ENCODE results near the gene DUS3L.

Gene DUS3L

DNA sequence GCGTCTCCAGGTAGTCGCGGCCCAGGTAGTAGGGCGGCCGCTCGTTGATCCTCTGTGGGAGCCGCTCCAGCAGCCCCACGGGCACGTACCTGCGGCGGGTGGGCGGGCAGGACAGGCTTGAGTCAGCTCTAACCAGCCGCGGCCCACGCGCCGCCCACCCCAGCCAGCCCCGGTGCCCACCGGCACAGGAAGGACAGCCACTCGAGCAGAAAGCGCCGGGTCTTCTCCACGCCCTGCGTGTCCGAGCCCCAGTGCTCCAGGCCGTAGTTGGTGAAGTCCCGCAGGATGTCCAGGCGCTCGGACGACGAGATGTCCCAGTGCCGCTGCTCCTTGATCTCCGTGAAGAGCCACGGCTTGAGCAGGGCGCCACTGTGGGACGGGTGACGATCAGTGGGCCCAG, 5.5 kb downstream of the DUS3L start:
- H2BK12ac ChIP-seq (ENCODE audit: low read length in 2 of 2), result no peak overlapping the region
- H3K36me3 ChIP-seq (ENCODE audit: control insufficient read depth in 1 of 2, insufficient read depth in 2 of 2, low read depth in 1 of 2, low read length in 2 of 2), result peaks cover 58 to 81% of the 10 kb centered on the region in 2 experiments
- no peak overlapping the region for H4K8ac ChIP-seq (ENCODE audit: low read length)
- no peak overlapping the region for H2BK5ac ChIP-seq (ENCODE audit: low read depth, low read length, poor library complexity, severe bottlenecking)
- no peak overlapping the region for H4K91ac ChIP-seq (ENCODE audit: low read length)
- H3K4me1 ChIP-seq (ENCODE audit: control insufficient read depth, insufficient read depth, low read depth, low read length), result peaks cover 11% of the 10 kb centered on the region
- no peak overlapping the region for H3K18ac ChIP-seq (ENCODE audit: low read depth in 1 of 2, low read length in 2 of 2)
- H2AFZ ChIP-seq (ENCODE audit: low read depth, low read length), result no peak overlapping the region
- H3K4ac ChIP-seq (ENCODE audit: low read depth in 1 of 2, low read length in 2 of 2), result no peak overlapping the region
- no peak overlapping the region for H3K9ac ChIP-seq (ENCODE audit: low read length)
- H3K27ac ChIP-seq (ENCODE audit: low read length, poor library complexity, severe bottlenecking), result no peak overlapping the region
- H3K4me2 ChIP-seq (ENCODE audit: low read length, poor library complexity, severe bottlenecking), result no peak overlapping the region
- H3K14ac ChIP-seq (ENCODE audit: low read length in 2 of 2), result no peak overlapping the region
- no peak overlapping the region for H3K23ac ChIP-seq (ENCODE audit: low read length in 2 of 2)
- no peak for DNase-seq
- peaks cover 43% of the 10 kb centered on the region for H3K79me1 ChIP-seq (replicated peaks; ENCODE audit: low read length, poor library complexity, severe bottlenecking)
- peak overlapping the region in 1 of 2 experiments; percentile 14 for H3K4me3 ChIP-seq (ENCODE audit: insufficient read depth in 1 of 2, low read depth in 1 of 2, low read length in 2 of 2)
- H3K27me3 ChIP-seq (ENCODE audit: control insufficient read depth in 1 of 2, insufficient read depth in 1 of 2, low read length in 2 of 2), result no peaks in the 10 kb centered on the region
- H2AK5ac ChIP-seq (ENCODE audit: low read length, severe bottlenecking), result no peak overlapping the region
- H3K9me3 ChIP-seq (ENCODE audit: control insufficient read depth, low read length), result no peaks in the 10 kb centered on the region
- no peak overlapping the region for H2BK15ac ChIP-seq (ENCODE audit: low read depth, poor library complexity, severe bottlenecking)
- 97% methylated on average over 37 of the region's 37 CpGs for WGBS
- no peak overlapping the region for H2BK120ac ChIP-seq (ENCODE audit: low read depth, low read length)

DNA sequence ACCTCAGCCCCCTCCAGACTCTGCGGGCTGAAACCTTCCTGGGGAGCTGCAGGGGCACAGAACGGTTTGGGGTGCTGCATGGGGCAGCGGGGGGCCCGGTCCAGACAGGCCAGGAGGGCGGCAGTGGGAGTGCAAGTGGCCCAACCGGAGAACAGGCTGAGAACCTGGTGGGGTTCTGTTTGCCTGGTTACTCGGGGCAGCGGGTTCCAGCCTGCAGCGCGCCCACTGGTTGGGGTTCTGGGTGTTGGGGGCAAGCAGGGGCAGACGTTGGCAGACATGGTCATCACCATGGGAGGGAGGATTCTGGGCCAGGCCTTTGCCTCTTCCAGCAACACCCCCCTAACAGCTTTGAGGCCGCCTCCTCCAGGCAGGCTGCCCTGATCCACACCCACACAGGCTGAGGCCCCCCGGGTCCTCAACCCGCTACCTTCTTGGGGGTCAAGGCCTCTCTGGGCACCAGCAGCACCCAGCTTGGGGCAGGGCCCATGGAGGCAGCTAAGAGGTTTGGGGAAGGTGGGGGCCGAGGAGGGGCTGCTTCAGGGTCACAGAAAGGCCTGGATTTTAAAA, 6.3 kb downstream of the DUS3L start, which contains the start of gene PRR22:
Gene PRR22 (minus strand): TSS at position 166 of the 567 bp plus-strand sequence. CDS start 86 bp downstream, at position 80.
- H4K8ac ChIP-seq (ENCODE audit: low read length), result no peak within 1 kb of the TSS
- no peaks in the 10 kb centered on the region for H3K27me3 ChIP-seq (ENCODE audit: control insufficient read depth in 1 of 2, insufficient read depth in 1 of 2, low read length in 2 of 2)
- no peak within 1 kb of the TSS for H2AK5ac ChIP-seq (ENCODE audit: low read length, severe bottlenecking)
- H2BK12ac ChIP-seq (ENCODE audit: low read length in 2 of 2), result no peak within 1 kb of the TSS
- no peak within 1 kb of the TSS for H2BK120ac ChIP-seq (ENCODE audit: low read depth, low read length)
- H2BK15ac ChIP-seq (ENCODE audit: low read depth, poor library complexity, severe bottlenecking), result no peak within 1 kb of the TSS
- no peak within 1 kb of the TSS for H3K4ac ChIP-seq (ENCODE audit: low read depth in 1 of 2, low read length in 2 of 2)
- no peaks in the 10 kb centered on the region for H3K9me3 ChIP-seq (ENCODE audit: control insufficient read depth, low read length)
- no peak for DNase-seq
- no peak within 1 kb of the TSS for H3K27ac ChIP-seq (ENCODE audit: low read length, poor library complexity, severe bottlenecking)
- H2AFZ ChIP-seq (ENCODE audit: low read depth, low read length), result no peak within 1 kb of the TSS
- no peak within 1 kb of the TSS for H3K9ac ChIP-seq (ENCODE audit: low read length)
- no peak within 1 kb of the TSS for H3K4me2 ChIP-seq (ENCODE audit: low read length, poor library complexity, severe bottlenecking)
- H4K91ac ChIP-seq (ENCODE audit: low read length), result no peak within 1 kb of the TSS
- H3K18ac ChIP-seq (ENCODE audit: low read depth in 1 of 2, low read length in 2 of 2), result no peak within 1 kb of the TSS
- peaks cover 4% of the 10 kb centered on the region for H3K4me1 ChIP-seq (ENCODE audit: control insufficient read depth, insufficient read depth, low read depth, low read length)
- no peak within 1 kb of the TSS for H3K14ac ChIP-seq (ENCODE audit: low read length in 2 of 2)
- H2BK5ac ChIP-seq (ENCODE audit: low read depth, low read length, poor library complexity, severe bottlenecking), result no peak within 1 kb of the TSS
- 95% methylated on average over 10 of the region's 15 CpGs for WGBS
- H3K23ac ChIP-seq (ENCODE audit: low read length in 2 of 2), result no peak within 1 kb of the TSS
- peak within 1 kb of the TSS in 1 of 2 experiments; percentile 14 for H3K4me3 ChIP-seq (ENCODE audit: insufficient read depth in 1 of 2, low read depth in 1 of 2, low read length in 2 of 2)
- peaks cover 36% of the 10 kb centered on the region for H3K79me1 ChIP-seq (replicated peaks; ENCODE audit: low read length, poor library complexity, severe bottlenecking)
- H3K36me3 ChIP-seq (ENCODE audit: control insufficient read depth in 1 of 2, insufficient read depth in 2 of 2, low read depth in 1 of 2, low read length in 2 of 2), result peaks cover 53 to 76% of the 10 kb centered on the region in 2 experiments

DNA sequence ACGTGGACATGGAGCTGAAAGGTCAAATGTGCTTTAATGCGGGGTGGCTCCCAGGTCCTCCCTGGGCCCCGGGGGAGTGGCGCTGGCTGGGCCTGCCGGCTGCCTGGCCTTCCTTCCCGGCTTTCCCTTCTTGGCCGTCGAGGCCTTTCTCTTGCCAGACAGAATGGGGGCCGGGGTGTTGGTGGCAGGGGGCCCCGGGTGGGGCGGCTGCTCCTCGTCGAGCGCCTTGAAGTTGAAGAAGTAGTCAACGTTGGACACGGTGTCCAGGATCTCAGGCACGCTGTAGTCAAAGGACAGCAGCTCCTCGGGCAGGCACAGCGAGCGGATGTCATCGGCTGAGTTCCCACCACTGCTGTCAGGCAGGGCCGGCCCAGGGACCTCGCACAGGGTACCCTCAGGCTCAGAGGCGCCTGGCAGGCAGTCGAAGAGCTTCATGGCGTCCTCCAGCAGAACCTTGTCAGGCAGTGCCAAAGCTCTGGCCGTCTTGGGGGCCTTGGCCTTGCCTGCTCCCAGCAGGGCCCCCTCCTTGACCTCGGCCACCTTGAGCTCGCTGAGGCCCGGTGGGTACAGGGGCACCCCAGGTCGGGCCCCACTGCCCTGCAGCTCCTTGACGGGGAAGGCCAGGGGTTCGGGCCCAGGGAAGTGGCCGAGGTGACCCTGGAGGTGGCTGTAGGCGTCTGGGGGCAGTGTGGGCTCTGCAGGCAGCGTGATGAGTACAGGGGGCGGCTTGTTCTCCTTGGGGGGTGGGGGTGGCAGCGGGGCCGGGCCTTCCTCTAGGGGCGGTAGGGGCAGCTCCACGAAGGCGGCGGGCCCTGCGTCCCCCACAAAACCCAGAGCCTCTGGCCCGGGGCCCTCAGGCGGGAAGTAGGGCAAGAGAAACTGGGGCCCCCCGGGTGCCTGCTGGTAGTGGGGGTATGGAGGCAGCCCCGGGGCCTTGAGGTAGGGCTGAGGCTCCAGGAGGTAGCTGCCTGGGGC, 7.7 kb downstream of the DUS3L start:
- H3K23ac ChIP-seq (ENCODE audit: low read length in 2 of 2), result no peak overlapping the region
- H3K36me3 ChIP-seq (ENCODE audit: control insufficient read depth in 1 of 2, insufficient read depth in 2 of 2, low read depth in 1 of 2, low read length in 2 of 2), result peaks cover 42 to 62% of the 10 kb centered on the region in 2 experiments
- no peak overlapping the region for H3K27ac ChIP-seq (ENCODE audit: low read length, poor library complexity, severe bottlenecking)
- no peak overlapping the region for H3K4ac ChIP-seq (ENCODE audit: low read depth in 1 of 2, low read length in 2 of 2)
- peaks cover 26% of the 10 kb centered on the region for H3K79me1 ChIP-seq (replicated peaks; ENCODE audit: low read length, poor library complexity, severe bottlenecking)
- H3K18ac ChIP-seq (ENCODE audit: low read depth in 1 of 2, low read length in 2 of 2), result no peak overlapping the region
- H2BK5ac ChIP-seq (ENCODE audit: low read depth, low read length, poor library complexity, severe bottlenecking), result no peak overlapping the region
- no peak overlapping the region for H3K4me3 ChIP-seq (ENCODE audit: insufficient read depth in 1 of 2, low read depth in 1 of 2, low read length in 2 of 2)
- DNase-seq, result no peak
- H3K14ac ChIP-seq (ENCODE audit: low read length in 2 of 2), result no peak overlapping the region
- no peak overlapping the region for H3K9ac ChIP-seq (ENCODE audit: low read length)
- no peak overlapping the region for H2AFZ ChIP-seq (ENCODE audit: low read depth, low read length)
- H3K9me3 ChIP-seq (ENCODE audit: control insufficient read depth, low read length), result no peaks in the 10 kb centered on the region
- WGBS, result 91% methylated on average over 48 of the region's 48 CpGs
- H3K4me1 ChIP-seq (ENCODE audit: control insufficient read depth, insufficient read depth, low read depth, low read length), result peaks cover 4% of the 10 kb centered on the region
- no peak overlapping the region for H2BK12ac ChIP-seq (ENCODE audit: low read length in 2 of 2)
- H2AK5ac ChIP-seq (ENCODE audit: low read length, severe bottlenecking), result no peak overlapping the region
- no peaks in the 10 kb centered on the region for H3K27me3 ChIP-seq (ENCODE audit: control insufficient read depth in 1 of 2, insufficient read depth in 1 of 2, low read length in 2 of 2)
- no peak overlapping the region for H4K8ac ChIP-seq (ENCODE audit: low read length)
- H2BK15ac ChIP-seq (ENCODE audit: low read depth, poor library complexity, severe bottlenecking), result no peak overlapping the region
- no peak overlapping the region for H3K4me2 ChIP-seq (ENCODE audit: low read length, poor library complexity, severe bottlenecking)
- H4K91ac ChIP-seq (ENCODE audit: low read length), result no peak overlapping the region
- H2BK120ac ChIP-seq (ENCODE audit: low read depth, low read length), result no peak overlapping the region

DNA sequence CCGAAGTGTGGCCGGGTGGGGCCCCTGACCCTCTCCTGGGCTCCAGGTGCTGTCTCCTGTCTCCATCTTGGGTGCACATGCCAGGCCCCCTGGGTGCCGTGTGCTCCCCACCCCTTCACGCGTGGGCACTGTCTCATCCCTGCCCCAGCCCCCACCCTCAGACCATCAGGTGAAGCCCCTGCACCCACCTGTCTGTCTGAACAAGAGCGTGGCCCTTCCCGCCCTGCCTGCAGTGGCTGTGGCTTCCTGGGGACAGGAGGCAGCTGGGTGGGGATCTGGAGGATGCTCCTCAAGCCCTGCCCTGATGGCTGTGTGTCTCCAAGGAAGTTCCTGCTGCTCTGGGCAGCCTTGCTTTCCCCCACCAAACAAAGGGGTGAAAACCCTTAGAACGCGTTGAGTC, 8.6 kb downstream of the DUS3L start:
- Histone ChIP-seq H2BK12ac (ENCODE audit: low read length in 2 of 2) (no peak overlapping the region), H3K4me2 (ENCODE audit: low read length, poor library complexity, severe bottlenecking) (no peak overlapping the region), H4K8ac (ENCODE audit: low read length) (no peak overlapping the region), H2BK120ac (ENCODE audit: low read depth, low read length) (no peak overlapping the region), H3K79me1 (replicated peaks; ENCODE audit: low read length, poor library complexity, severe bottlenecking) (peaks cover 21% of the 10 kb centered on the region), H2AK5ac (ENCODE audit: low read length, severe bottlenecking) (no peak overlapping the region), H3K23ac (ENCODE audit: low read length in 2 of 2) (no peak overlapping the region), H3K4me3 (ENCODE audit: insufficient read depth in 1 of 2, low read depth in 1 of 2, low read length in 2 of 2) (no peak overlapping the region), H3K14ac (ENCODE audit: low read length in 2 of 2) (no peak overlapping the region), H2BK5ac (ENCODE audit: low read depth, low read length, poor library complexity, severe bottlenecking) (no peak overlapping the region), H3K4me1 (ENCODE audit: control insufficient read depth, insufficient read depth, low read depth, low read length) (peaks cover 3% of the 10 kb centered on the region), H3K27me3 (ENCODE audit: control insufficient read depth in 1 of 2, insufficient read depth in 1 of 2, low read length in 2 of 2) (peaks cover 0 to 1% of the 10 kb centered on the region in 2 experiments), H4K91ac (ENCODE audit: low read length) (peak overlapping the region; percentile 30), H3K18ac (ENCODE audit: low read depth in 1 of 2, low read length in 2 of 2) (no peak overlapping the region), H2BK15ac (ENCODE audit: low read depth, poor library complexity, severe bottlenecking) (no peak overlapping the region), H3K9me3 (ENCODE audit: control insufficient read depth, low read length) (no peaks in the 10 kb centered on the region), H3K9ac (ENCODE audit: low read length) (no peak overlapping the region), H2AFZ (ENCODE audit: low read depth, low read length) (no peak overlapping the region), H3K4ac (ENCODE audit: low read depth in 1 of 2, low read length in 2 of 2) (no peak overlapping the region), H3K36me3 (ENCODE audit: control insufficient read depth in 1 of 2, insufficient read depth in 2 of 2, low read depth in 1 of 2, low read length in 2 of 2) (peaks cover 33 to 53% of the 10 kb centered on the region in 2 experiments), H3K27ac (ENCODE audit: low read length, poor library complexity, severe bottlenecking) (no peak overlapping the region)
- WGBS, result 96% methylated on average over 9 of the region's 9 CpGs
- DNase-seq, result no peak
